HUES6 (cell line): ENCODE measurements around the gene TANGO6.
A peak's percentile ranks its signal among the peaks of the same experiment; 100 is the strongest.

Experiments used
- H3K27ac ChIP-seq: 2 replicates; pipeline ENCODE4 v1.7.0; 2013; ENCODE audit warnings: low read depth, mild to moderate bottlenecking, low read length, inconsistent platforms
- H3K27me3 ChIP-seq: 2 replicates; pipeline ENCODE4 v1.6.1; 2013; ENCODE audit warnings: low read length; ENCODE audit not compliant: control insufficient read depth, insufficient read depth
- H3K36me3 ChIP-seq: 2 replicates; pipeline ENCODE4 v1.6.1; 2013; ENCODE audit warnings: low read length; ENCODE audit not compliant: control insufficient read depth, insufficient read depth
- H3K4me1 ChIP-seq: 2 replicates; pipeline ENCODE4 v1.6.1; 2013; ENCODE audit warnings: low read length; ENCODE audit not compliant: control insufficient read depth, insufficient read depth
- H3K4me3 ChIP-seq: 2 replicates; pipeline ENCODE4 v1.5.1; 2013; ENCODE audit warnings: low read depth, low read length
- H3K9ac ChIP-seq: one replicate; pipeline ENCODE4 v1.6.1; 2013; ENCODE audit warnings: mild to moderate bottlenecking, low read length
- H3K9me3 ChIP-seq: 2 replicates; pipeline ENCODE4 v1.6.1; 2013; ENCODE audit warnings: low read depth, low read length; ENCODE audit not compliant: control insufficient read depth, insufficient read depth

The TANGO6 gene

DNA sequence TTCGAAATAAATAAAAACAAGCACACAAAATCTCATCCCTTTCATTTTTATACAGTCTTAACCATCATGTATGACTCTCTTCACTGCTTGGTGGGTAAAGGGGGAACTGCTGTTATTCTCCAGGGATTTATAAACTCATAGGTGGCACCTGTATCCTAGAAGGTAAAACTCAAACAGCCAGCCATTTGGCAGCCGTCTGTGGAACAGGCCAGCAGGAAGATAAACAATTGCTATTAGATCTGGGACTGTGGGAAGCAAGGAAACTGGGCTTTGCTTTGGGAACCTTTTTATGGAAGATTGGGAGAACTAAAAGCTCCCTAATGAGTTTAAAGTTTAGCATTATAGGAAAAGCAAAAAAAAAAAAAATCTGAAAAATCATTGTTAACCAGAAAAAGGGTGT lies 126.0 kb downstream of the TANGO6 start:
- H3K4me1 ChIP-seq = peaks cover 24% of the 10 kb centered on the region
- H3K36me3 ChIP-seq = no peaks in the 10 kb centered on the region
- H3K27ac ChIP-seq = no peak overlapping the region
- H3K9ac ChIP-seq = no peak overlapping the region
- no peaks in the 10 kb centered on the region for H3K9me3 ChIP-seq
- H3K27me3 ChIP-seq = no peaks in the 10 kb centered on the region
- no peak overlapping the region for H3K4me3 ChIP-seq

DNA sequence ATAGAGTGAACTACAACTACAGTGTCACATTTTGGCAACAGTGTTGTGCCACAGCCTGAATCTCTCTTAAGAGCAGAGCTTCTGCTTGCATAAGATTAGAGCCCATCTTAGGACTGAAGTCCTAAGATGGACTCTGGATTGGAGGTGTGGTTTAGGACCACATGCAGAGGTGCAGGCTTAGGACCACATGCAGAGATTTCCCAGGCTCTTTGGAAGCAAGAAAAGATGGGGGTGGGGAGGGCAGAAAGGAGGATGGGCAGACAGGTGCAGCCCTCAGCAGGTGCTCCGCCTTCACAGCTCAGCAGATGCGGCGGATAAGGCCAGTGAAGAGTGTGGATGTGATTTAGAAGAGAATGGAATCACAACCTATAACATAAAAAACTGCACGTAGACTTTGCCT lies 128.7 kb downstream of the TANGO6 start:
- Histone ChIP-seq H3K36me3 (peaks cover 13% of the 10 kb centered on the region; the same call in 1 of the 2 replicates), H3K9ac (no peak overlapping the region), H3K4me1 (peaks cover 24% of the 10 kb centered on the region), H3K27ac (no peak overlapping the region), H3K4me3 (no peak overlapping the region), H3K27me3 (no peaks in the 10 kb centered on the region), H3K9me3 (no peaks in the 10 kb centered on the region)

DNA sequence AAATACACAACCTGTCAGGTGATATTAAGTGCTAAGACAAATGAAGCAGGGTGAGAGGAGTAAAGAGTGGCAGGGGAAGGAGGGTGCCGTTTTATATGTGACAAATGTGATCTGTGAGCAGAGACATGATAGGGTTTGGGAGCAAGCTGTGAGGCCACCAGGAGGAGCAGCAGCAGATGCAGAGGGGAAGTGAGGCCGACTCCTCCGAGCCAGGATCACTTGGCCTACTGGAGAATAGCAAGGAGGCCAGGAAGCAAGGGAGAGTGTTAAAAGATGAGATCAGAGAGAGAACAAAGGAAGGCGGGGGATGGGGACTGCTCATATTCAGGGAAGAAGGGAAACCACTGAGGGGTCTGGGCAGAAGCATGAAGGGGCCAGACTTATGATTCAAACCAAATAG lies 129.4 kb downstream of the TANGO6 start:
- peaks cover 13% of the 10 kb centered on the region; the same call in 1 of the 2 replicates for H3K36me3 ChIP-seq
- no peak overlapping the region for H3K4me3 ChIP-seq
- no peaks in the 10 kb centered on the region for H3K9me3 ChIP-seq
- H3K4me1 ChIP-seq = peaks cover 24% of the 10 kb centered on the region
- no peak overlapping the region for H3K9ac ChIP-seq
- H3K27ac ChIP-seq = 0 out of 2 replicates have a peak overlapping the region, but pooled peaks have one; percentile 12
- H3K27me3 ChIP-seq = no peaks in the 10 kb centered on the region

DNA sequence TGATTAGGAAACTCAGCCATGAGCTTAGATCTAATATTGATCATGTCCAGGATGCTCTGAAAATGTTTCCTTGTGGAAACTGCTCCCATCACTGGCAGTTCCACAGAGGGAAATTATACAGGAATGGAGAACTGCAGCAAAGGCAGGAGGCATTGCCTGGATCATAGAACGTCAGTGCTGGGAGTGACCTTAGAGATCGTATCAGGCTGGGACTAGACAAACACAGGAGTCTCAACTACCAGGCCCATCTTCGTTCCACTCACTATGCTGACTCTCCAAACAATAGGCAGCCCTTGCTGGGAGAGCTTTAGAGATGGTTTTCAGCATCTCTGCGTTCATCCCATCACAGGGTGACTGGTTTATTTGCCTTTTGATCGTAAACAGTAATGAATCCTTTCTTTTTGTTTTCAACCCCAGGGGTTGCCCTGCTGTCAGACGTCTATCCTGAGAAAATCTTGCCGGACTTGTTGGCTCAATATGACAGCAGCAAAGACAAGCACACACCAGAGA lies 130.3 kb downstream of the TANGO6 start:
- H3K4me3 ChIP-seq = no peak overlapping the region
- no peaks in the 10 kb centered on the region for H3K27me3 ChIP-seq
- no peaks in the 10 kb centered on the region for H3K9me3 ChIP-seq
- H3K4me1 ChIP-seq = peaks cover 24% of the 10 kb centered on the region
- H3K9ac ChIP-seq = no peak overlapping the region
- 0 out of 2 replicates have a peak overlapping the region, but pooled peaks have one; percentile 10 for H3K27ac ChIP-seq
- H3K36me3 ChIP-seq = peaks cover 13% of the 10 kb centered on the region; the same call in 1 of the 2 replicates

DNA sequence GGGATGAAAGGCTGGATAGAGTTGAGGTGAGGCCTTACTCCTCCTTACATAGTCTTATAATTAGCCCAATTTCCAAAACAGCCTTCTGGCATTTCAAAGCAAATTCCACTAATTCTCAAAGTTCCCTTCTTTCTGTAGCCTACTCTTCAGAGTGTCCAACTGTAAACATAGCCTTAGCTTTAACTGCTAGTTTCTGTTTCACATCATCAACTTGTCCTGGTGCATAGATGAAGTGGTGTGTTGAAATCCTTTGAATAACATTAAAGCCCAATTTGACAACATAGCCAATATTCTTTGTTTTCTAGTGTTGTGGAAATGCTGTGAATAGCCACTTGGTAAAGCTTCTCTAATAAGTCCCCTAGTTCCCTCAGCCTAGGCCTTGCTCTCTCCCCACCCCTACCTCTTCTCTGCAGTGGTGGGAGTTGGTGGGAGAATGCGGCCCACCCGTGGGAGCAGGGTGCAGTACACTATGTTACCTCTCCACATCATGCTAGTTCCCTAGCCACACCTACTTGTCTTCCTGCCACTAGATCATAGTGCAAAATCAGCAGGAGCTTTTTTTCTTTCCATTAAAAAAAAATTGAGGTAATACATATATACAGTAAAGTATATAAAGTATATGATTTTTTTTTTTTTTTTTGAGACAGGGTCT lies 135.1 kb downstream of the TANGO6 start:
- H3K9me3 ChIP-seq = no peaks in the 10 kb centered on the region
- no peak overlapping the region for H3K9ac ChIP-seq
- H3K4me1 ChIP-seq = peaks cover 7% of the 10 kb centered on the region
- H3K27me3 ChIP-seq = no peaks in the 10 kb centered on the region
- peaks cover 13% of the 10 kb centered on the region; the same call in 1 of the 2 replicates for H3K36me3 ChIP-seq
- no peak overlapping the region for H3K4me3 ChIP-seq
- no peak overlapping the region for H3K27ac ChIP-seq

DNA sequence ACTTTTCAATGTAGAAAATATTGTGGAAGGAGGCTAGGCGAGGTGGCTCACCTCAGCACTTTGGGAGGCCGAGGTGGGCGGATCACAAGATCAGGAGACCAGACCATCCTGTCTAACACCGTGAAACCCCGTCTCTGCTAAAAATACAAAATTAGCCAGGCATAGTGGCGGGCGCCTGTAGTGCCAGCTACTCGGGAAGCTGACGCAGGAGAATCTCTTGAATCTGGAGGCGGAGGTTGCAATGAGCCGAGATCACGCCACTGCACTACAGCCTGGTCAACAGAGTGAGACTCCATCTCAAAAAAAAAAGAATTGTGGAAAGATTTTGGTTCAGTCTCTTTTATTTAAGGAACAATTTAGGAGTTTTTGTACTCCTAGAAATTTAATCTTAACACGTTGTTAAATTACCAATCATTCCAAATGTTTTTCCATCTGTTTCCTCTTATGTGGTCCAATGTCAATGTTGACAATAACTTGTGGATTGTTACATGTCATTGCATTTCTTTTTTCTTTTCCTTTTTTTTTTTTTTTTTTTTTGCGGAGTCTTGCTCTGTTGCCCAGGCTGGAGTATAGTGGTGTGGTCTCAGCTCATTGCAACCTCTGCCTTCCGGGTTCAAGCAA lies 137.5 kb downstream of the TANGO6 start:
- Histone ChIP-seq H3K27ac (no peak overlapping the region), H3K36me3 (peaks cover under 1% of the 10 kb centered on the region; the same call in 1 of the 2 replicates), H3K9me3 (no peaks in the 10 kb centered on the region), H3K9ac (no peak overlapping the region), H3K4me3 (no peak overlapping the region), H3K4me1 (no peaks in the 10 kb centered on the region), H3K27me3 (no peaks in the 10 kb centered on the region)

DNA sequence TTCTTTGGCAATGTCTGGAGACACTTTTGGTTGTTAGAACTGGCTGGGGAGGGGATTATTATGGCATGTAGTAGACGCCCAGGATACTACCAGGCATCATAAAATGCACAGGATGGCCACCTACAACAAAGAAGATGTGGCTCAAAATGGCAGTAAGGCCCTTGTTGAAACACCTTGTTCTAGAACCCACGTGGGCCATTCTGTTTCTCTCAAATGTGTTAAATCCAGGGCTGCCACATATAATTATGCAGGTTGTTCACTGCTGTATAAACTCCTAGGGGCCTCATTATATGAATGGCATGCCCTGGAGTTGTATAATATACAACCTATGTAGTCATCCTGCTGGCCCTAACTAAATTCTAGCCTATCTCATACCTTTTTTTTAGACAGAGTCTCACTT lies 138.6 kb downstream of the TANGO6 start:
- no peak overlapping the region for H3K4me3 ChIP-seq
- no peaks in the 10 kb centered on the region for H3K36me3 ChIP-seq
- H3K27me3 ChIP-seq = no peaks in the 10 kb centered on the region
- H3K27ac ChIP-seq = no peak overlapping the region
- no peaks in the 10 kb centered on the region for H3K9me3 ChIP-seq
- no peak overlapping the region for H3K9ac ChIP-seq
- H3K4me1 ChIP-seq = peaks cover 4% of the 10 kb centered on the region; the same call in 1 of the 2 replicates

DNA sequence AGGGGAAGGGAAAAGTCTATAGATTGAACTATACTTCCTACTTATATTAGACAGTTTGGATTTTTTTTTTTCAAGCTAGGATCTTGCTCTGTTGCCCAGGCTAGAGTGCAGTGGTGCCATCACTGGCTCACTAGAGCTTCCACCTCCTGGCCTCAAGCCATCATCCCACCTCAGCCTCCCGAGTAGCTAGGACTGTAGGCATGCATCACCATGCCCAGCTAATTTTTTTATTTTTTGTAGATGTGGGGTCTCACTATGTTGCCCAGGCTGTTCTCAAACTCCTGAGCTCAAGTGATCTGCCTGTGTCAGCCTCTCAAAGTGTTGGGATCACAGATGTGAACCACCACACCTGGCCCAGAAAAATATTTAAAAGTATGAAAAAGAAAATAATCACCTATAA lies 141.1 kb downstream of the TANGO6 start:
- H3K4me1 ChIP-seq = peaks cover 16% of the 10 kb centered on the region
- H3K4me3 ChIP-seq = no peak overlapping the region
- no peak overlapping the region for H3K9ac ChIP-seq
- no peaks in the 10 kb centered on the region for H3K27me3 ChIP-seq
- no peak overlapping the region for H3K27ac ChIP-seq
- H3K9me3 ChIP-seq = no peaks in the 10 kb centered on the region
- H3K36me3 ChIP-seq = no peaks in the 10 kb centered on the region

DNA sequence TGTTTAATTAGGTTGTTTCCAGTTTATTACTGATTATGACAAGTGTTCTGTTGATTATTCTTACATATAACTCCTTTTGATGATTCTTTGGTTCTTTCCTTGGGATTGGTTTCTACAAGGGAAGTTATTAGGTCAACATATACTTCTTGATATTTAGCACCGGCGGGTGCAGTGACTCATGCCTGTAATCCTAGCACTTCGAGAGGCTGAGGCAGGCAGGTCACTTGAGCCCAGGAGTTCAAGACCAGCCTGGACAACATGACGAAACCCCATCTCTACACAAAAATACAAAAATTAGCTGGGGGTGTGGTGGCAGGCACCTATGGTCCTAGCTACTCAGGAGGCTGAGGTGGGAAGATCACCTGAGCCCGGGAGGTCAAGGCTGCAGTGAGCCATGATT lies 141.9 kb downstream of the TANGO6 start:
- Histone ChIP-seq H3K36me3 (no peaks in the 10 kb centered on the region), H3K27me3 (no peaks in the 10 kb centered on the region), H3K4me3 (no peak overlapping the region), H3K4me1 (peaks cover 16% of the 10 kb centered on the region), H3K9ac (no peak overlapping the region), H3K27ac (no peak overlapping the region), H3K9me3 (no peaks in the 10 kb centered on the region)

DNA sequence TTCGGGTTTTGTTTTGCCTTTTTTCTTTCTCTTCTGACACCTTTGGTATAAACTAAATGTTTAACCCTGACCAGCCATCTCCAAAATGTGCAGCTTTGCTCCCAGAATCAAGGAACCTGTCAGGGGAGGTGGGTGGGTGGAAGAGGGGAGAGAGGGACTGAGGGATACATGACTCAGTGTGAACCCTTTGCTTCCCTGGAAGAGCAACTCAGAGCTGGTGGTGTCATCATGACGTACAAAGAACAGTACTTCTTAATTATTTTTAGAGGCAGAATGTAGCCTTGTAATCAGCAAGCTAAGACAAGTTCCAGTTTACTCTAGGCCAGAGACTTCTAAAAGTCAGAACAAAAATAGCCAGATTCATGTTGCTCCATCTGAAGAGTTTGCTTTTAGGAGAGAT lies 142.5 kb downstream of the TANGO6 start:
- Histone ChIP-seq H3K36me3 (no peaks in the 10 kb centered on the region), H3K4me3 (no peak overlapping the region), H3K27me3 (no peaks in the 10 kb centered on the region), H3K27ac (no peak overlapping the region), H3K9ac (no peak overlapping the region), H3K4me1 (peaks cover 16% of the 10 kb centered on the region), H3K9me3 (no peaks in the 10 kb centered on the region)

DNA sequence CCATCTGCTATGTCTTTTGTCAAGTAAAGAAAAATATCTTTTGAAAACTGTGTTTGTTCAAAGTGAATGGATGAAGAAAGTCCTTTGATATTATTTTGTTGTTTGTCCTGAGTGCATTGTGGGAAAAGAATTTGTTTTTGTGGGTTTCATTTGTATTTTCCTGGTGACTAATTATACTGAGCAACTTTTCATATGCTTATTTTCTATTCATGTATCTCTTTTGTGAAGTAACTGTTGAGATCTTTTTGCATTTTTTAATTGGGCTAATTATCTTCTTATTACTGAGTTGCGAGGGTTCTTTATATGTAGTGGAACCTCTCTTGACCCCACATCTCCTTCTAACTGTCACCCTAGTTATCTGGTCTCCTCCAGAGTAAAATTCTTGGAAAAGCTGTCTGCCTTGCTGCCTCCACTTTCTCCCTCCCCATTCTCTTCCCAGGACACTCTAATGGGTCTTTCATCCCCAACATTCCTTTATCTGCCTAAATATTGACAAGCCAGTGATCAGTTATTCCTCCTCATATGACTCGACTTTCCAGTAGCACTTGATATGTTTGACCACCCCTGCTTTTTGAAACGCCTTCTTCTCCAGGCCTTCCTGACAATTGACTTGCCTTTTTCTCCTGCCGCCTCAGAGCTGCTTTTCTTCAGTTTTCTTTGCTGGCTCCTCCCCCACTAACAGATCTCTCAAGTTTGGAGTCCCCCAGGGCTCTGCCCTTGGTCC lies 144.6 kb downstream of the TANGO6 start:
- no peak overlapping the region for H3K9ac ChIP-seq
- H3K27ac ChIP-seq = no peak overlapping the region
- H3K9me3 ChIP-seq = no peaks in the 10 kb centered on the region
- no peak overlapping the region for H3K4me3 ChIP-seq
- no peaks in the 10 kb centered on the region for H3K27me3 ChIP-seq
- H3K4me1 ChIP-seq = peaks cover 16% of the 10 kb centered on the region
- H3K36me3 ChIP-seq = no peaks in the 10 kb centered on the region
